Osteocyte (in vitro differentiated cells): ENCODE data around the gene ARFIP1. TPM values are rescaled to one million over a fixed set of nuclear protein-coding genes. Genes with fewer than 3 reads are reported as not detected.
A peak's percentile ranks its signal among the peaks of the same experiment; 100 is the strongest.

ENCODE experiments used
- DNase-seq: peaks from one replicate; pipeline ENCODE4 v3.0.0; 2021; ENCODE audit warnings: mixed read lengths; ENCODE audit not compliant: unreplicated experiment; ENCODE audit errors: extremely low spot score
- H3K27ac Mint-ChIP-seq: one replicate; pipeline ENCODE4 v1.8.0; 2021; ENCODE audit warnings: mild to moderate bottlenecking, mixed read lengths; ENCODE audit not compliant: unreplicated experiment
- H3K27me3 Mint-ChIP-seq: one replicate; pipeline ENCODE4 v1.8.0; 2021; ENCODE audit warnings: mixed read lengths; ENCODE audit not compliant: unreplicated experiment
- H3K36me3 Mint-ChIP-seq: one replicate; pipeline ENCODE4 v1.8.0; 2021; ENCODE audit warnings: mixed read lengths; ENCODE audit not compliant: unreplicated experiment
- H3K4me1 Mint-ChIP-seq: one replicate; pipeline ENCODE4 v1.8.0; 2021; ENCODE audit warnings: mixed read lengths; ENCODE audit not compliant: unreplicated experiment
- H3K4me3 Mint-ChIP-seq: one replicate; pipeline ENCODE4 v1.8.0; 2021; ENCODE audit warnings: mild to moderate bottlenecking, moderate library complexity, mixed read lengths; ENCODE audit not compliant: unreplicated experiment
- H3K9me3 Mint-ChIP-seq: one replicate; pipeline ENCODE4 v1.8.0; 2021; ENCODE audit warnings: mixed read lengths; ENCODE audit not compliant: unreplicated experiment
- total RNA-seq: library from RNA; stranded (reverse); gene quantifications from 2 replicates; pipeline ENCODE4 v1.2.1, GENCODE V29; 2021
- TF ChIP-seq, protein P1 (sequence below): fragments of 200-600 bp; sonication (generic); IDR thresholded peaks from 2 replicates; pipeline ENCODE4 v1.5.0; 2021; ENCODE audit warnings: antibody characterized with exemption, mild to moderate bottlenecking, moderate library complexity

Gene ARFIP1
- total RNA-seq, 1 donor from 2014 or later: 41.9 TPM

DNA sequence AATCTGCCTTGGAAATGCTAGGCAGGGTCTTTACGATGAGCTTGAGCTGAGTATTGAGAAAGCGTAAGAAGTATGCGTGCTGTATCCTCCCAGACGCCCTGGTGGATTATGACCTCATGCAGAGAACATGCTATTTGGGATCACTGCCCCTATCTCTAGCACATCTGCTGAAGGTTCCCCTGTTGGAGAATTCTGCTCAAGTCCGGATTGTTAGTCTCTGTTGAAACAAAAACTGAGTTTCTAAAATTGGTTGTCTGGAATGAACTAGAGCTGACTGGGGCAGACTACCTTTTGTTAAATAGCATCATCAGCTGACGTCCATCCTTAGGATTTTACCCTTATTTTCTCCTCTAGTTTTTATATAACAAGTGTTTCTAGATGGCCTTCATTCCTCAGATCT lies 163.9 kb downstream of the ARFIP1 start:
- TF ChIP-seq, protein P1, sequence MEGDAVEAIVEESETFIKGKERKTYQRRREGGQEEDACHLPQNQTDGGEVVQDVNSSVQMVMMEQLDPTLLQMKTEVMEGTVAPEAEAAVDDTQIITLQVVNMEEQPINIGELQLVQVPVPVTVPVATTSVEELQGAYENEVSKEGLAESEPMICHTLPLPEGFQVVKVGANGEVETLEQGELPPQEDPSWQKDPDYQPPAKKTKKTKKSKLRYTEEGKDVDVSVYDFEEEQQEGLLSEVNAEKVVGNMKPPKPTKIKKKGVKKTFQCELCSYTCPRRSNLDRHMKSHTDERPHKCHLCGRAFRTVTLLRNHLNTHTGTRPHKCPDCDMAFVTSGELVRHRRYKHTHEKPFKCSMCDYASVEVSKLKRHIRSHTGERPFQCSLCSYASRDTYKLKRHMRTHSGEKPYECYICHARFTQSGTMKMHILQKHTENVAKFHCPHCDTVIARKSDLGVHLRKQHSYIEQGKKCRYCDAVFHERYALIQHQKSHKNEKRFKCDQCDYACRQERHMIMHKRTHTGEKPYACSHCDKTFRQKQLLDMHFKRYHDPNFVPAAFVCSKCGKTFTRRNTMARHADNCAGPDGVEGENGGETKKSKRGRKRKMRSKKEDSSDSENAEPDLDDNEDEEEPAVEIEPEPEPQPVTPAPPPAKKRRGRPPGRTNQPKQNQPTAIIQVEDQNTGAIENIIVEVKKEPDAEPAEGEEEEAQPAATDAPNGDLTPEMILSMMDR: no peak
- Mint-ChIP-seq H3K4me1 (peaks cover 68% of the 10 kb centered on the region), H3K36me3 (peaks cover 40% of the 10 kb centered on the region), H3K4me3 (no peak overlapping the region), H3K27me3 (no peaks in the 10 kb centered on the region), H3K9me3 (no peaks in the 10 kb centered on the region), H3K27ac (peak overlapping the region; percentile 16)
- DNase-seq: no peak

DNA sequence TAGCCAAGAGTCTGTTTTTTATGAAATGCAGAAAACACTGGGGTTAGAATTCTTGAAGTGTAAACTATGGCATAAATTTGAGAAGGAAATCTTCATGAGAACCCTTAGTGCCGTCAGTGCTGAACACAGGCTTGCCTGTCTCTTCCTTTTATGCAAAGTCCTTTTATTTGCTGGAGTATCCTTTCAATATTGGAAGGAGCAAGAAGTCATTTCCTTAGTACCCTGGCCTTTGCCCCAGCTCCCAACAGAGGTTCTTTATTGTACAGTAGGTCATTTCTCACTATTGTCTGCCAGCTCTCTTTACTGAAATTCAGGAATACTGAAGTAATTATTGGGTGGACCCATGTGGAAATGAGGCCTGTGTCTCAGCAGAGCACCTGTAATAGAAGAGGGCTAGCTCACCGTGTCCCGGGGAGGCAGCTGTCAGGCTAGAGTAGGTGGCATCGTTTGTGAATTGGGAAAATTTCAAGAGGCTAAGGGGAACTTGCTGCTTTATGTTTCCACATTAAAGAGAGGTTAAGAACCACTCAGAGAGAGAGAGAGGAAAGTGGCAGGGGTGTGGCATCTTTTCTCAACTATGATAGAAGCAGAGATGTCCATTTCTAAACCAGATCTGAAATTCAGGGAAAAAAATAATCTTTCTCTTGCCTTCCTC lies 165.0 kb downstream of the ARFIP1 start:
- H3K36me3 Mint-ChIP-seq: peaks cover 44% of the 10 kb centered on the region
- TF ChIP-seq, protein P1: no peak
- no peaks in the 10 kb centered on the region for H3K27me3 Mint-ChIP-seq
- DNase-seq: no peak
- no peaks in the 10 kb centered on the region for H3K9me3 Mint-ChIP-seq
- H3K4me3 Mint-ChIP-seq: no peak overlapping the region
- peaks cover 62% of the 10 kb centered on the region for H3K4me1 Mint-ChIP-seq
- peak overlapping the region; percentile 54 for H3K27ac Mint-ChIP-seq

- H3K4me1 Mint-ChIP-seq: peaks cover 61% of the 10 kb centered on the region
- no peaks in the 10 kb centered on the region for H3K27me3 Mint-ChIP-seq
- peaks cover 48% of the 10 kb centered on the region for H3K36me3 Mint-ChIP-seq
- no peaks in the 10 kb centered on the region for H3K9me3 Mint-ChIP-seq
- DNase-seq: no peak
- H3K27ac Mint-ChIP-seq: peak overlapping the region; percentile 32
- TF ChIP-seq, protein P1: no peak
- H3K4me3 Mint-ChIP-seq: no peak overlapping the region
Observed at GRCh38 chr4:152945639-152946038, 165.9 kb downstream of the ARFIP1 start.

- Mint-ChIP-seq H3K9me3 (no peaks in the 10 kb centered on the region), H3K4me1 (peaks cover 68% of the 10 kb centered on the region), H3K27ac (peak overlapping the region; percentile 84), H3K36me3 (peaks cover 48% of the 10 kb centered on the region), H3K4me3 (peak overlapping the region; percentile 3), H3K27me3 (no peaks in the 10 kb centered on the region)
- DNase-seq: no peak
- TF ChIP-seq, protein P1: no peak
Observed at GRCh38 chr4:152946446-152946845, 166.7 kb downstream of the ARFIP1 start.

DNA sequence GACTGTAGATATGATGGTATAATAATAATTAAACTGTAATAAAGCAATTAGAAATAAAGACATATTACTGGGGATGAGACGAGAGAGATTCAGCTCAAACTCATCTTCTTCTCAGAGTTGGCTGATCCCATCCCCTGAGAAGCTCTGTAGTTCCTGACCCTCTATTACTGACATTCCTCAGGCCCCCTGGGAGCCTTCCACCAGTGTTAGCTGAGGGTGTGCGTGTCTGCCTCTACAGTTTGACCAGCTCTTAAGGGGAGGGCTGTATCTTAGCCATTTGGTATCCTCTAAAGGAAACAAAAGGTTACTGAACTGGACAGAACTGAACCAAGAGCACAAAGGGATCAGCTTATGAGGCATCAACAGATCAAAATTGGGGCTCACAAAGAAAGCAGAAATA lies 167.6 kb downstream of the ARFIP1 start:
- no peak for DNase-seq
- peak overlapping the region; percentile 84 for H3K27ac Mint-ChIP-seq
- no peaks in the 10 kb centered on the region for H3K27me3 Mint-ChIP-seq
- H3K4me3 Mint-ChIP-seq: peak overlapping the region; percentile 8
- H3K36me3 Mint-ChIP-seq: peaks cover 48% of the 10 kb centered on the region
- peaks cover 76% of the 10 kb centered on the region for H3K4me1 Mint-ChIP-seq
- TF ChIP-seq, protein P1: no peak
- no peaks in the 10 kb centered on the region for H3K9me3 Mint-ChIP-seq
